Fibroblast of villous mesenchyme (primary cell): ENCODE results near the gene CLTCL1. TPM values are rescaled to one million over a fixed set of nuclear protein-coding genes. Genes with fewer than 3 reads are reported as not detected.
"Not testable (repeated sequence)": the region's sequence is repeated elsewhere in the genome, so short reads cannot be mapped to it uniquely, and the experiment has no call there.

Source experiments
- DNase-seq: peaks from one replicate; pipeline ENCODE4 v3.0.0-alpha.2; 2010; ENCODE audit warnings: low read depth
- H3K4me3 ChIP-seq: 2 replicates; pipeline ENCODE4 v1.5.1; 2011; ENCODE audit warnings: low read depth, mild to moderate bottlenecking, low read length
- total RNA-seq: library from RNA; depleted of rRNA; stranded (reverse); fragments of >200 nt; gene quantifications from 2 replicates; pipeline ENCODE4 v1.2.3, GENCODE V29; 2012
- TF ChIP-seq, protein P1 (sequence below): IDR thresholded peaks from 2 replicates; pipeline ENCODE4 v1.5.1; 2012; ENCODE audit warnings: low read depth, mild to moderate bottlenecking, low read length; ENCODE audit not compliant: insufficient read depth

CLTCL1 gene
- total RNA-seq, 1 donor, result 9.5 TPM

DNA sequence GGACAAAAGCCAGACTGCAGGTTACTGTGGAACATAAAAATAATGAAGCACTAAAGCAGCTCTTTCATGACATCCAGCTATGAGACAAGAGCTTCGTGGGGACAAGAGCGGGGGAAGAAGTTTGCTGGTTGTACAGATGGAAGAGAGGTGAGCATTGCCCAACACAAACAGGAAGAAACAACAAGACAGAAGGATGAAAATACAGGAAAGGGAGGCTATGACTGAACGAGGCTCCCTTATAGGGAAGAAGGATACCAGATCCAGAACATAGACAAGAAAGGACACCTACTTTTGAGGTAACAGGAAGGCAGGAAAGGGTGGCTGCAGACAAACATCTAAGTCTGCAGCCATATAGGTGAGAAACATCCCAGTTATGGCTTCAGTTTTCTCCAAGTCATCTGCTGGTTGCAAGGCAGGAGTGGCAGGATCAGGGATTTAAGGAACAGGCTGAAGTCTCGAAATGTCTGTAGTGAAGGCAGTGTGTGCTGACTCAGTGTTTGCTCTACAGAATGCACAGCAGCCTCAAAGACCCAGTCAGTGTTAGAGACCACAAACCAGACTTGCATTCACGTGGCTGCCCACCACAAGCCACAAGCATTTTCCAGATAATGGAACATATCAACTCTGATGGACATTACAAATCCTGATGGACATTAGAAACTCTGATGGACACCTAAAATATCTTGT lies 1.9 kb downstream of the CLTCL1 start:
- DNase-seq, result peak; percentile 86
- TF ChIP-seq, protein P1, sequence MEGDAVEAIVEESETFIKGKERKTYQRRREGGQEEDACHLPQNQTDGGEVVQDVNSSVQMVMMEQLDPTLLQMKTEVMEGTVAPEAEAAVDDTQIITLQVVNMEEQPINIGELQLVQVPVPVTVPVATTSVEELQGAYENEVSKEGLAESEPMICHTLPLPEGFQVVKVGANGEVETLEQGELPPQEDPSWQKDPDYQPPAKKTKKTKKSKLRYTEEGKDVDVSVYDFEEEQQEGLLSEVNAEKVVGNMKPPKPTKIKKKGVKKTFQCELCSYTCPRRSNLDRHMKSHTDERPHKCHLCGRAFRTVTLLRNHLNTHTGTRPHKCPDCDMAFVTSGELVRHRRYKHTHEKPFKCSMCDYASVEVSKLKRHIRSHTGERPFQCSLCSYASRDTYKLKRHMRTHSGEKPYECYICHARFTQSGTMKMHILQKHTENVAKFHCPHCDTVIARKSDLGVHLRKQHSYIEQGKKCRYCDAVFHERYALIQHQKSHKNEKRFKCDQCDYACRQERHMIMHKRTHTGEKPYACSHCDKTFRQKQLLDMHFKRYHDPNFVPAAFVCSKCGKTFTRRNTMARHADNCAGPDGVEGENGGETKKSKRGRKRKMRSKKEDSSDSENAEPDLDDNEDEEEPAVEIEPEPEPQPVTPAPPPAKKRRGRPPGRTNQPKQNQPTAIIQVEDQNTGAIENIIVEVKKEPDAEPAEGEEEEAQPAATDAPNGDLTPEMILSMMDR, result no peak
- H3K4me3 ChIP-seq, result no peak overlapping the region

DNA sequence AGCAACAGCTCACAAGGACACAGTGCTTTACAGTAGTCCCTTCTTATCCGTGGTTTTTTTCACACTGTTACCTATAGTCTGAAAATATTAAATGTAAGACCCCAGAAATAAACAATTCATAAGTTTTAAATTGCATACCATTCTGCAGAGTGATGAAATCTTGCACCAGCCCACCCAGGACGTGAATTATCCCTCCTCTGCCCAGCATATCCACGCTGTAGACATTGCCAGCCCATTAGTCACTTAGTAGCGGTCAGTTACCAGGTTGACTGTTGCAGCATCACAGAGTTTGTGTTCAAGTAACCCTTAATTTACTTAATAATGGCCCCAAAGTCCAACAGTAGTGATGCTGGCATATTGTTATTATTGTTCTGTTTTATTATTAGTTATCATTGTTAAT lies 3.6 kb downstream of the CLTCL1 start:
- peak; percentile 90 for DNase-seq
- no peak overlapping the region for H3K4me3 ChIP-seq
- TF ChIP-seq, protein P1, result no peak

DNA sequence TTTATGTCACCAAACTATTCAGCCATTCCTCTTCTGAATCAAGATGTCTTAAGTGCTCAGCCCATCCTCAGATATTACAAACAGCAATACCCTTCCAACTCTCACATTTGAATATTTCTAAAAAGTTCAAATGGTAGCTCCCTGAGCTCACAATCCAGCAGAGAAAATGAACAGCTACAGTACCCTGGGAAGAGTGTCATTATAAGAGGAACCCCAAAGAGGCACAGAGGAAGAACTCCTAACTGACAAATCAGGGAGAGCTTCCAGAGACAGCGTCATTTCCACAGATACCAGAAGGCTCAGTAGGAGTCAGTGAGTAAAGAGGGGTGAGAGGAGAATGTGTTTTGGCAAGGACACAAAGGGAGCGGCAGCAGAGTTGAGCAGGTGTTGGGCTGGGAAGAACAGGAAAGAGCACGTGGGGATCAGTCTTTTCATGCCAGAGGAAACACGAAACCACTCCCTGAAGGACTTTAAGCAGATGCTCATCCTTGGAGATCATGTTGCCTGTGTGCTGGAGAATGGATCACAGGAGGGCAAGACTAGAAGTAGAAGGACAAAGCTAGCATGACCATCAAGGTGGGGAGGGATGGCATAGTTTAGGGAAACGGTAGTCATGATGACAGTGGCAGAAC lies 4.3 kb downstream of the CLTCL1 start:
- TF ChIP-seq, protein P1, result no peak
- peak; percentile 35 for DNase-seq
- H3K4me3 ChIP-seq, result no peak overlapping the region

DNA sequence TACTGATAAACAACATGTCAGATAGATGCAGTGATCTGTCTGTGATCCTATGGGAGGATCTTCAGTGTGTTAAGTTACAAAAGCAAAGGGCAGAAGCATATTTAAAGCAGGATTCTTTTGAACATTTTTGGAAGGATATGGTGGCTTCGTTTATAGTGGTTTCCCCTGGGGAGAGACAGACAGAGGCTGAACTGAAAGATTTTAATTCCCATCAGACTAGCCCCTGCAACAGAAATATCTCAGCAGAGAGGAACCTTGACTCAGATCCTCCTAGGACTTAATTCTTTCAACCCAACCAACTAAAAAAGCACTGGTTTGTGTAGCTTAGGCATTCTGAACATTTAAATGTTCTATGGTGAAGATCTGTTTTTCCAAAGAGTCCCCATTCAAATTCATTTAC lies 5.7 kb downstream of the CLTCL1 start:
- TF ChIP-seq, protein P1, result no peak
- no peak overlapping the region for H3K4me3 ChIP-seq
- no peak for DNase-seq

DNA sequence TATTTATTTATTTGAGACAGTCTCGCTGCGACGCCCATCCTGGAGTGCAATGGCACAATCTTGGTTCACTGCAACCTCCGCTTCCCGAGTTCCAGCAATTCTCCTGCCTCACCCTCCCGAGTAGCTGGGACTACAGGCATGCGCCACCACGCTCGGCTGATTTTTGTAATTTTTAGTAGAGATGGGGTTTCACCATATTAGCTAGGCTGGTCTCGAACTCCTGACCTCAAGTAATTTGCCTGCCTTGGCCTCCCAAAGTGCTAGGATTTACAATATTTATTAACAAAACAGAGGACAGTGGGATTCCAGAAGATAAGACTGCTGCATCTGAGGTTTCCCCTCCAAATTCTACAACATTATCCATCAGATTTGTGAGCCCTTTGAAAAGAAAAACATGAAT lies 12.4 kb downstream of the CLTCL1 start:
- DNase-seq, H3K4me3 ChIP-seq: not testable (repeated sequence)

DNA sequence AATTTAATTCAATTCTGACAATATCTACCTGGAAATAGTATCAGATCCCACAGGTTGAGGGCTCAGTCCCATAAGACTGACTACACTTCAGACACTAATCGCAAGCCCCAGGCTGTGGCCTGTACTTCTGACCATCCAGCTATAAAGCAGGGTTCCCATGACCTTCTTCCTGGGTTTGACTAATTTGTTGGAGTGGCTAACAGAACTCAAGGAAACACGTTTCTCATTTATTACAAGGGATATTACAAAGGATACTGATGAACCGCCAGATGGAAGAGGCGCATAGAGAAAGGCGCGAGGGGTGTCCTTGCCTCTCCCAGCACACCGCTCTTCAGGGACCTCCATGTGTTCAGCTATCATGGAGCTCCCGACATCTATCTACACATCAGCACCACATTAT lies 13.7 kb downstream of the CLTCL1 start:
- no peak overlapping the region for H3K4me3 ChIP-seq
- TF ChIP-seq, protein P1, result no peak
- DNase-seq, result no peak

DNA sequence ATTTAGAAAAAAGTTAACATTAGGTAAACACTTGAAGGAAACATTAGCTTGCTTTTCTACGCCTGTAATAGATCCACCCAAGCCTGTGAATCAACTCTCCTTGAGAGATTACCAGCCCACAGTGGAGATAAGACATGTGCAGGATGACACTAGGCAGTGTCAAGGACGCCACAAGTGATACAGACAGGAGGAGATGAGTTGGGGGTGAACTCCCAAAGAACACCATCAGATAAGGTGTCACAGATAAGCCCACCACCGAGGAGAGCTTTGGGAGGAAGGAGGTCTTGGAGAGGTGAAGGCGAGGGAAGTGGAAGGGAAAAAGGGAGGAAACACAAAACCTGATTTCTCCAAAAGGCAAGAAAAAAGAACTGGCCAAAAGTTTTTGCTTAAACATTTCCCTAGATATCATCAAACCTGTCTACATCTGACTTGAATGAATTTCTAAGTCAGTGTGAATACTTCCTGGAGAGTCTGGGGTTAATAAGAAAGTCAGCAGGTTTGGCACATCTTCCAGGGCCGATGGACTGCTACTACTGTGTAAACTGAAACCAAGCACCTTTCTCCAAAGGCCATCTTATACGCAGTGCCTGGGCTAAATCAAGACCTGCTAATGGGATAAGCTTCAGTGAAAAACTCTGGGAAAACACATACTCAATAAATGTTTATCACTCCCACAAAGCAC lies 15.5 kb downstream of the CLTCL1 start:
- H3K4me3 ChIP-seq, result no peak overlapping the region
- TF ChIP-seq, protein P1, result no peak
- DNase-seq, result peak; percentile 18
